Activated CD4-positive, CD25-positive, alpha-beta regulatory T cell treated with anti-CD3 and anti-CD28 coated beads, Interleukin-2, amount 50 U/mL, for 72 hours (primary cell): ENCODE measurements around the gene IMMP2L.
"Not testable (repeated sequence)": the region's sequence is repeated elsewhere in the genome, so short reads cannot be mapped to it uniquely, and the experiment has no call there.

Experiments used
- DNase-seq: peaks from one replicate; pipeline ENCODE4 v3.0.0; 2021

The IMMP2L gene

GRCh38 chr7:110664803-110665202, 897.5 kb downstream of the IMMP2L start:
- DNase-seq, result no peak

- not testable (repeated sequence) for DNase-seq
These were observed 901.7 kb downstream of the IMMP2L start for GRCh38 chr7:110660637-110661036.

- DNase-seq, result no peak
These were observed 912.0 kb downstream of the IMMP2L start for GRCh38 chr7:110650328-110650727.

GRCh38 chr7:110647266-110647665, 915.0 kb downstream of the IMMP2L start:
- no peak for DNase-seq

- DNase-seq, result no peak
These were observed 915.5 kb downstream of the IMMP2L start for GRCh38 chr7:110646804-110647203.

- no peak for DNase-seq
These were observed 916.7 kb downstream of the IMMP2L start for GRCh38 chr7:110645616-110646015.

- no peak for DNase-seq
These were observed 917.2 kb downstream of the IMMP2L start for GRCh38 chr7:110645060-110645459.

- no peak for DNase-seq
These were observed 925.0 kb downstream of the IMMP2L start for GRCh38 chr7:110637252-110637651.

- no peak for DNase-seq
These were observed 929.0 kb downstream of the IMMP2L start for GRCh38 chr7:110633313-110633712.

- no peak for DNase-seq
These were observed 935.9 kb downstream of the IMMP2L start for GRCh38 chr7:110626414-110626813.

GRCh38 chr7:110625294-110625693, 937.0 kb downstream of the IMMP2L start:
- no peak for DNase-seq

- no peak for DNase-seq
These were observed 938.9 kb downstream of the IMMP2L start for GRCh38 chr7:110623436-110623835.

GRCh38 chr7:110621289-110621688, 941.0 kb downstream of the IMMP2L start:
- no peak for DNase-seq

GRCh38 chr7:110620110-110620735, 942.1 kb downstream of the IMMP2L start:
- no peak for DNase-seq
